Endothelial cell of umbilical vein (primary cell): Measurements from ENCODE around the gene HOXA13. TPM values are rescaled to one million over a fixed set of nuclear protein-coding genes. Genes with fewer than 3 reads are reported as not detected.
A peak's percentile ranks its signal among the peaks of the same experiment; 100 is the strongest.

Source experiments
- BruUV-seq: library from RNA; stranded (reverse); fragments of 400-500 nt; replicated peaks from 2 replicates; lab custom pipeline; 2021; lab: Mats Ljungman, UMichigan
- CTCF ChIA-PET: fragments of 300-600, 350-600 bp; sonication (Branson Sonifier 250); formaldehyde crosslinking; loops from one replicate; lab custom pipeline; 2021; ENCODE audit warnings: antibody characterized with exemption, inconsistent platforms; lab: Charles Lee
- POLR2A ChIA-PET: fragments of 300-600, 350-600 bp; sonication (Branson Sonifier 250); formaldehyde crosslinking; loops from one replicate; lab custom pipeline; 2021; ENCODE audit warnings: antibody characterized with exemption, inconsistent platforms; lab: Charles Lee
- DNase-seq: peaks from one replicate; pipeline ENCODE4 v3.0.0-alpha.2; 2011; ENCODE audit warnings: low read depth, low spot score
- FAIRE-seq: peaks from 2 replicates; lab custom pipeline; 2011; peaks lifted over from hg19 to GRCh38; lab: Jason Lieb, UNC
- H2AFZ ChIP-seq: 2 replicates; pipeline ENCODE4 v1.6.0; 2012; ENCODE audit warnings: low read depth, low read length, control low read depth, inconsistent platforms
- H3K27ac ChIP-seq: 2 replicates; pipeline ENCODE4 v1.5.1; 2011; ENCODE audit warnings: low read depth, mild to moderate bottlenecking, control low read depth, low read length, moderate library complexity; ENCODE audit not compliant: insufficient read depth
- H3K27me3 ChIP-seq, 2 experiments: 2 replicates each; pipeline versions ENCODE4 v1.6.0 to v1.6.1; 2011; ENCODE audit warnings: low read length in 2 of 2, mixed read lengths in 1 of 2; ENCODE audit not compliant: control insufficient read depth in 2 of 2, insufficient read depth in 2 of 2
- H3K36me3 ChIP-seq, 2 experiments: 2 replicates in 1 of 2; 3 replicates in 1 of 2; pipeline ENCODE4 v1.5.1; 2011; ENCODE audit warnings: low read length in 2 of 2, mild to moderate bottlenecking in 1 of 2, moderate library complexity in 1 of 2; ENCODE audit not compliant: control insufficient read depth in 2 of 2, insufficient read depth in 2 of 2; ENCODE audit errors: extremely low read depth in 1 of 2
- H3K4me1 ChIP-seq: 3 replicates; pipeline ENCODE4 v1.5.1; 2011; ENCODE audit warnings: mild to moderate bottlenecking, low read length; ENCODE audit not compliant: control insufficient read depth, insufficient read depth; ENCODE audit errors: extremely low read depth
- H3K4me2 ChIP-seq: 2 replicates; pipeline ENCODE4 v1.6.1; 2011; ENCODE audit warnings: low read length, control low read depth, mixed read lengths; ENCODE audit not compliant: insufficient read depth
- H3K4me3 ChIP-seq, 3 experiments: fragments of 200-600 bp in 1 of 3; sonication (generic), shearing (Covaris generic) in 1 of 3; replicated peaks in 1 of 3; 2 replicates each; pipeline ENCODE4 v1.5.1; 2011 to 2016; ENCODE audit warnings: control low read depth in 3 of 3, low read length in 3 of 3, mild to moderate bottlenecking in 2 of 3, inconsistent platforms in 1 of 3, low read depth in 1 of 3, moderate library complexity in 1 of 3; ENCODE audit not compliant: insufficient read depth in 1 of 3
- H3K79me2 ChIP-seq: 2 replicates; pipeline ENCODE4 v1.6.0; 2012; ENCODE audit warnings: low read length, inconsistent platforms; ENCODE audit not compliant: control insufficient read depth, insufficient read depth
- H3K9ac ChIP-seq: replicated peaks from 2 replicates; pipeline ENCODE3; 2011; ENCODE audit warnings: low read length, control low read depth; ENCODE audit not compliant: insufficient read depth; ENCODE audit errors: extremely low read depth
- H3K9me1 ChIP-seq: replicated peaks from 3 replicates; pipeline ENCODE4 v1.6.0; 2011; ENCODE audit warnings: mild to moderate bottlenecking, low read length; ENCODE audit not compliant: control insufficient read depth, insufficient read depth; ENCODE audit errors: extremely low read depth
- H3K9me3 ChIP-seq: replicated peaks from 2 replicates; pipeline ENCODE4 v1.5.1; 2012; ENCODE audit warnings: low read length, inconsistent platforms; ENCODE audit not compliant: control insufficient read depth, insufficient read depth
- H4K20me1 ChIP-seq: replicated peaks from 2 replicates; pipeline ENCODE3; 2011; ENCODE audit warnings: mild to moderate bottlenecking, low read length; ENCODE audit not compliant: control insufficient read depth, insufficient read depth; ENCODE audit errors: extremely low read depth
- CTCF ChIP-seq, 2 donors: IDR thresholded peaks; 1 replicate in 1 of 2; 2 replicates in 1 of 2; pipeline ENCODE4 v1.5.1; 2011; ENCODE audit warnings: low read length in 2 of 2, mild to moderate bottlenecking in 2 of 2, moderate library complexity in 2 of 2, control low read depth in 1 of 2, inconsistent platforms in 1 of 2, low read depth in 1 of 2; ENCODE audit not compliant: insufficient read depth in 1 of 2; ENCODE audit errors: extremely low read depth in 1 of 2
- EZH2 ChIP-seq: IDR thresholded peaks from 2 replicates; pipeline ENCODE4 v1.6.1; 2012; ENCODE audit warnings: borderline replicate concordance, low read depth, mild to moderate bottlenecking, moderate library complexity, low read length, inconsistent platforms; ENCODE audit not compliant: severe bottlenecking
- FOS ChIP-seq: IDR thresholded peaks from 2 replicates; pipeline ENCODE4 v1.6.1; 2011; ENCODE audit warnings: mild to moderate bottlenecking, low read length, moderate library complexity, borderline replicate concordance; ENCODE audit not compliant: insufficient read depth
- GATA2 ChIP-seq: IDR thresholded peaks from 2 replicates; pipeline ENCODE4 v1.7.0; 2011; ENCODE audit warnings: low read depth, mild to moderate bottlenecking, moderate library complexity, mixed read lengths, low read length; ENCODE audit not compliant: insufficient read length, insufficient read depth
- JUN ChIP-seq: IDR thresholded peaks from 2 replicates; pipeline ENCODE4 v1.6.1; 2011; ENCODE audit warnings: borderline replicate concordance, low read depth; ENCODE audit not compliant: insufficient read length, insufficient read depth
- MYC ChIP-seq: IDR thresholded peaks from one replicate; pipeline ENCODE4 v1.6.1; 2011; ENCODE audit warnings: mild to moderate bottlenecking, low read depth, low read length
- POLR2A ChIP-seq: IDR thresholded peaks from 2 replicates; pipeline ENCODE4 v1.6.1; 2012; ENCODE audit warnings: low read depth, mild to moderate bottlenecking, control low read depth, low read length
- POLR2AphosphoS5 ChIP-seq: IDR thresholded peaks from 2 replicates; pipeline ENCODE4 v1.6.1; 2012; ENCODE audit warnings: low read depth, mild to moderate bottlenecking, control low read depth, low read length, moderate library complexity; ENCODE audit not compliant: insufficient read depth
- dilution Hi-C: fragments of 300-500 bp; cut with MboI; formaldehyde crosslinking; loops from one replicate; pipeline ENCODE4 v1.15.0; 2019; ENCODE audit warnings: low sequenced_read_pairs; ENCODE audit not compliant: extremely low pct_ligation_motif_present
- intact Hi-C: fragments of 100-400 bp; cut with micrococcal nuclease; formaldehyde crosslinking; loops from one replicate; pipeline ENCODE4 v1.10.0; 2022
- polyA plus RNA-seq, 4 experiments: library from polyadenylated mRNA; depleted of rRNA in 3 of 4; stranded (reverse) in 3 of 4; unstranded in 1 of 4; fragments of >200 nt; gene quantifications; 2 replicates each; pipeline versions ENCODE4 v1.2.1 to v1.2.3, GENCODE V29; 2011 to 2012; ENCODE audit warnings: missing spikeins in 1 of 4
- total RNA-seq: library from RNA; stranded (reverse); gene quantifications from 2 replicates; pipeline ENCODE4 v1.2.3, GENCODE V29; 2021
- TF ChIP-seq, protein P1 (sequence below): IDR thresholded peaks from 2 replicates; pipeline ENCODE4 v1.6.1; 2011; ENCODE audit not compliant: insufficient read depth, insufficient read length

HOXA13 gene
- total and polyA plus RNA-seq, 2 donors (not counting 3 experiments of a cell fraction or from before 2014, with no cell fraction given), result 0.22 TPM; not detected in 1

DNA sequence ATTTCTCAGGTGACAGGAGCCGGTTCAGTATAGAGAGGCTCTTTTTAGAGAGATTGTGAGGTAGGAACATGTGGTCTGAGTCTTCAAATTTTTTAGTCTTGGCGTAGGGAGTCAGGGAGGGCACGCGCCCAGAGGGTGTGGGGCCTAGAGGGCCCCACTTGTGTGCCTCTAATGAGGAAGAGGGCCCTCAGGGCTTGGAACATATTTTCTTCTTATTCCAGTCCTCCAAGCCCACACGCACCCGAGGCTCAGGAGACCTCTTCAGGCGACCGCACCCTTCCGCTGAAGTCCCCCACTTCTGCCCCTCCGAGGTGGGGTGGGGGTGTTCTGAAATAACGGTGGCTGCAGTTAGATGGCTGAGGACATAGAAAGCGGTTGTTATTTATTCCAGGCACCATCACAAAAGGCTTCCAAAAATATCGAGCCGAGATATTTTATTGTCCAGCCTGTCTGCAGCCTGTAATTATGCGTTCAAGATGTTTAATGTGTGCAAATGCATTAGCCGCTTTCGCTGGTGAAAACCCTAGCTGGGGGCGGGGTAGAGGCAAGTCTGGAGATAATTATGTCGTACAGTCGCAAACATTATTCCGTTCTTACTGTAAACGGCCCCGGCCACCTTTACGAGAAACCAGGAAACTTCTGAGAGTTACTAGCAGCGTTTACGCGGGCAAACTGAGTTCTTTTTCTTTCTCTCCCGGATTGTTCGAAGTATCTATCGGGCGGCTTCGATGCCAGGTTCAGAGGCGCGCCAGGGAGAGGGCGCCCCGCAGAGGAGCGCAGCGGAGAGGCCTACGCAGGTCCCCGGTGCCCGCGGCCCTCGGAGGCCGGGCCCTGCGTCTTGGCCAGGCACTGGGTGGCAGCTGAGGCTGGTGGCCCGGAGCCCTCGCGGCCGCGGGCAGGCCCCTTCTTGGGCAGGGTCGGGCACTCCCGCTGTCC is 12.9 kb upstream of the HOXA13 start:
- no peak for TF ChIP-seq JUN
- TF ChIP-seq GATA2, result no peak
- TF ChIP-seq CTCF (IDR thresholded peaks at IDR 0.05; ENCODE audit: extremely low read depth in 1 of 2, insufficient read depth in 1 of 2, low read depth in 1 of 2, low read length in 2 of 2), result peak in 1 of 2 donors; percentile 28
- TF ChIP-seq FOS, result no peak
- TF ChIP-seq EZH2, result peak; percentile 86
- no peak for TF ChIP-seq MYC
- no peak for TF ChIP-seq POLR2AphosphoS5
- TF ChIP-seq, protein P1, sequence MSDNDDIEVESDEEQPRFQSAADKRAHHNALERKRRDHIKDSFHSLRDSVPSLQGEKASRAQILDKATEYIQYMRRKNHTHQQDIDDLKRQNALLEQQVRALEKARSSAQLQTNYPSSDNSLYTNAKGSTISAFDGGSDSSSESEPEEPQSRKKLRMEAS, result no peak
- TF ChIP-seq POLR2A, result no peak
- Histone ChIP-seq H3K79me2 (no peaks in the 10 kb centered on the region), H3K4me1 (peaks cover 12% of the 10 kb centered on the region), H2AFZ (peak overlapping the region; percentile 34), H3K27ac (no peak overlapping the region), H4K20me1 (no peaks in the 10 kb centered on the region), H3K9me1 (no peaks in the 10 kb centered on the region), H3K9me3 (no peaks in the 10 kb centered on the region), H3K4me3 (peak overlapping the region in 1 of 3 experiments; percentile 5), H3K27me3 (peaks cover 70 to 72% of the 10 kb centered on the region in 2 experiments), H3K9ac (no peak overlapping the region), H3K36me3 (no peaks in the 10 kb centered on the region), H3K4me2 (peak overlapping the region; percentile 33)
- dilution Hi-C loops (no loop called here), intact Hi-C loops (loop anchor here (5.0 kb wide), 1 partner anchor 865 kb away; no protein-coding TSS in a partner anchor)
- FAIRE-seq (peak; percentile 64), DNase-seq (no peak)
- no TSS peak for BruUV-seq
- CTCF ChIA-PET, result interaction anchor here (0.6 to 1.8 kb wide), 7 partner anchors 13 to 884 kb away, joined by 3 to 16 read pairs (median 4); partner anchors contain the start of gene HOXA13
- POLR2A ChIA-PET, result no interaction called here
